Measurements from ENCODE around the gene UBASH3A.

Gene UBASH3A

DNA sequence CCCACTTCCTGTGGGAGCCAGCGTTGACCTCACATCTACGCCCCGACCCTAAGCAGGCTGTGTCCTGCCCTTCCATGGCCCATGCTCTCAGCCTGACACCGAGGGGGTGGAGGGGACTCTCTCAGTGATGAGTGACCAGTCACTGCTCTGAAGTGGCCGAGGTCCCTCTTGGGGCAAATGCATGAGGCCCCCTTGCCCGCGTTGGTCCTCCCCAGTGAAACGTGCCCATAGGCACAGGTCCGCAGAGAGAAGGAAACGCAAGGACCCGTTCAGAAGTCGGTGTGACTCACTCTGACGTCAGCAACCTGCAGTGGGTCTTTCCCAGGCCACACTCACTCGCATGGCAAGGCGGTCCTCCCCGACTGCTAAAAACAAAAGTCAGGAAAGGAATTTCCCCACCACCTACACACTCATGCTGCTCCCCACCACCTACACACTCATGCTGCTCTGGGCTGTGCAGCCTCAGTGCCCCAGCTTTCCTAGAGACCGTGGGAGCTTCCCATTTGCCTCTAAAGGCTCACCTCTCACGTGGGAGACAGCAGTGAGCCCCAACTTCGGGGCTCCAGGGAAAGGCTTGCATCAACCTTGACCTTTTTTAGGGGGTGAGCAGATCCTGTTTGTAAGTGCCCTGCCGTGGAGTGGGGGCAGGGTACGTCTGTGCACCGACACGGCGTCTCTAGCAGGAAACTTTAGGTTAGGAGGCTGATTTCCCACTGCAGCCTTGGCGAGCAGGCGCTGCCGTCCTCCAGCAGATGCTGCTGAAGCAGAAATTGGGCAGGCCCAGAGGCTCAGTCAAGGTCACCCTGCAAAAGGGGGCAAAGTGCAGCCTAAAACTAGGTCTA lies 11.4 kb downstream of the UBASH3A start:
- H3K9me3 ChIP-seq = no peaks in the 10 kb centered on the region; the same call in 1 of the 2 replicates
- H3K27me3 ChIP-seq (ENCODE audit: low read depth) = peaks cover 2% of the 10 kb centered on the region; the same call in 1 of the 2 replicates
- in situ Hi-C loops (cut with MboI; ENCODE audit: low sequenced_read_pairs) = no loop called here
- no peaks in the 10 kb centered on the region for H3K36me3 ChIP-seq (replicated peaks)
- no peaks in the 10 kb centered on the region for H3K4me1 ChIP-seq
- no peak for DNase-seq (ENCODE audit: low spot score in 2 of 2)
- H3K4me3 ChIP-seq = no peak overlapping the region

DNA sequence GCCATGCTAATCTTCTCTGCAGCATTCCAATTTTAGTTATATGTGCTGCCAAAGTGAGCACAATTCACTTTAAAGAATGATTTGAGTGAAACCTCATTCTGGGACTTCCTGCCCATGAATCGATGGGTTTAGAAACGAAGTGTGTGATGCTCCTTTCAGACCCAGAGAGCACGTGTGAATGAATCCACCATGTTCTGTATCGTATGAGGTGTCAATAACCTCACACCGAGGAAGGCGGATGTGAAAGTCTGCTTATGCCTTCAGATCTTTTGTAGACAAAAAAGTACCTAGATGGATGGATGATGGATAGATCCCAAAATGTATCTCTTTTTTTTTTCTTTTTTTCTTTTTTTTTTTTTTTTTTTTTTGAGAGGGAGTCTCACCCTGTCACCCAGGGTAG lies 13.8 kb downstream of the UBASH3A start:
- H3K4me1 ChIP-seq = no peaks in the 10 kb centered on the region
- in situ Hi-C loops (cut with MboI; ENCODE audit: low sequenced_read_pairs) = no loop called here
- peaks cover 2% of the 10 kb centered on the region; the same call in 1 of the 2 replicates for H3K27me3 ChIP-seq (ENCODE audit: low read depth)
- H3K9me3 ChIP-seq = no peaks in the 10 kb centered on the region; the same call in 1 of the 2 replicates
- no peak overlapping the region for H3K4me3 ChIP-seq
- DNase-seq (ENCODE audit: low spot score in 2 of 2) = no peak
- H3K36me3 ChIP-seq (replicated peaks) = no peaks in the 10 kb centered on the region

DNA sequence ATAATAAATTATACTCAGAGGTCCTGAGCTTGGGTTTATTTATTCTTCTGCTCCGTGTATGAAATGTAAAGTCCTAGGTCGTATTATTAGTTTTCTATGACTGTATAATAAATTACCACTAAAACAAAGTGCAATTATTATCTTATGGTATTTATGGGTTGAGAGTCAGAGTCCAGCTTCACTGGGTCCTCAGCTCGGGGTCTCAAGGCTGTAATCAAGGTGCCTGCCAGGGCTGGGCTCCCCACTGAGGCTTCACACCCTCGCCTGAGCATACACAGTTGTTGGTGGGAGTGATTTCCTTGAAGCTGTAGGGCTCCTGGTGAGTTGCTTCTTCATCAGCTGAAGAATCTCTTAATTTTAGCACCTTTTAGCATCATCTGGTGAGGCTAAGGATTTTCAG lies 15.2 kb downstream of the UBASH3A start:
- Histone ChIP-seq H3K4me1 (no peaks in the 10 kb centered on the region), H3K27me3 (ENCODE audit: low read depth) (no peaks in the 10 kb centered on the region), H3K4me3 (no peak overlapping the region), H3K9me3 (no peaks in the 10 kb centered on the region; the same call in 1 of the 2 replicates), H3K36me3 (replicated peaks) (no peaks in the 10 kb centered on the region)
- in situ Hi-C loops (cut with MboI; ENCODE audit: low sequenced_read_pairs) = no loop called here
- no peak for DNase-seq (ENCODE audit: low spot score in 2 of 2)

DNA sequence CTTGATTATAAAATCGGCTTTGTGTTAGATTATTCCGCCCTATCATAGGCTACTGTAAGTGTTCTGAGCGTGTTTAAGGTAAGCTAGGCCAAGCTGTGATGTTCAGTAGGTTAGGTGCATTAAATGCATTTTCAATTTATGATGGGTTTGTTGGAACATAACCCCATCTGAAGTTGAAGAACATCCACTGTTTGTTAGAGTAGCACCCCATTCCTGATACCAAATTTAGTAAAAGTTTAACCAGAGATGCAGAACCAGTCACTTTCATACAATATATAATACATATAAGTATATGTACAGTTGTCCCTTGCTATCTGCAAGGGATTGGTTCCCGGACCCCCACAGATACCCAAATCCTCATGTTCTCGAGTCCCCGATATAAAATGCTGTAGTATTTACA lies 16.1 kb downstream of the UBASH3A start:
- H3K4me1 ChIP-seq = no peaks in the 10 kb centered on the region
- peaks cover 5% of the 10 kb centered on the region for H3K27me3 ChIP-seq (ENCODE audit: low read depth)

DNA sequence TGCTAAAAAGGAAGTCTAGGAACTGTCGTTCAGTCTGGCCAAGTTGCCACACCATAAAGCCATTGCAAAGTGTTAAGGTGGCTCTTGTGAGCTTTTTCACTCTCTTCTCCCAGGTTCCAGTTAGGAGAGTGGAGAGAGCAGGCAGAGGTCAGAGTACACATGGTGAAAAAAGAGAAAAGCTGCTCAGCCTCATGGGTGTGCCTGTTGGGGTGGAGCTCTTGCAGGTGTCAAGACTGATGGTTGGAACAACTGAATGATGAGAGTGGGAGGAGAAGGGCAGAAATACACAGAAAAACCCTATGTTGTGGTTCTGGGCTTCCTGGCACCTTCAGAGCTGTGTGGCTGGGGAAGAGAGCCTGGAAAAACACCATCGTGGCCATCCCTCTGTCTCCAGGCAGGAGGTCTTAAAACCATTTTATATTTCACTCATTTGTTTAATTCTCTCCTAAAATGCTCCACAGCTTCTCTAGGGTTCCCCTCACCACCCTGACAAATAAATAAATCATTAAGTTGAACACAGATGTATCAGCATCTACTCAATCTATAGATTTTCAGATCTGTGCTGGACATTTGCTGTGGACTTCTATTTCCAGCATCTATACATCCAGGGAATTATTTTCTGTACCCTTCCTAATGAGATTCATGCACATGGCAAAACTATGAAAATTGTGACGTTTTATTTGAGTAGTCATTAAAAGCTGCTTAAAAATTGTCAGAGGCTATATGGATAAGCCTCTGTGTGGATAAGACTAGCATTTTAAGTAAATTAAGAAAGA lies 17.5 kb downstream of the UBASH3A start:
- in situ Hi-C loops (cut with MboI; ENCODE audit: low sequenced_read_pairs) = no loop called here
- Histone ChIP-seq H3K36me3 (replicated peaks) (no peaks in the 10 kb centered on the region), H3K4me1 (no peaks in the 10 kb centered on the region), H3K9me3 (no peaks in the 10 kb centered on the region; the same call in 1 of the 2 replicates), H3K4me3 (no peak overlapping the region), H3K27me3 (ENCODE audit: low read depth) (peaks cover 9% of the 10 kb centered on the region)
- no peak for DNase-seq (ENCODE audit: low spot score in 2 of 2)

More for the DNA sequence above, 16.1 kb downstream of the UBASH3A start:
- H3K36me3 ChIP-seq (replicated peaks) = no peaks in the 10 kb centered on the region
- DNase-seq (ENCODE audit: low spot score in 2 of 2) = no peak
- no peak overlapping the region for H3K4me3 ChIP-seq
- no peaks in the 10 kb centered on the region; the same call in 1 of the 2 replicates for H3K9me3 ChIP-seq
- in situ Hi-C loops (cut with MboI; ENCODE audit: low sequenced_read_pairs) = no loop called here

DNA sequence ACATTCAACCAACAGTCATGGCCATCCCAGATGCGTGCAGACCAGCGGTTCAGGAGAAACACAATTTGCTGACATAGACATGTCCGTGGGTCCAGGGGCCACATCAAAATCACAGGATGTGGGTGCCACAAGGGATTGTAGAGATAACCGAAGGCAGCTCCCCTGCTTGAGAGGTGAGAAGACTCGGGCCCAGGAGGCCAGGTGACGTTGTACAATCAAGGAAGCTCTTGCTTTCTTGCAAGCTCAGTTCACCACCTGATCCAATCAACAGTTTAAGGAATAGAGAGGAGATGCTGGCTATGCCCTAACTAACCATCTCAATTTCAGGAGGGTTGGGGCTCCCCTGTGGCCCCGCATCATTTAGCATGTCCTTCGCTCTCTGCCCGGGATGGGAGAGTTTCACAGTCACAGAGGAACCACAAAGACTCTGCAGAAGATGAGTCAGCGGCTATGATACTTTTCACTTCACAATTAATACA lies 19.5 kb downstream of the UBASH3A start:
- H3K4me1 ChIP-seq = no peaks in the 10 kb centered on the region
- DNase-seq (ENCODE audit: low spot score in 2 of 2) = no peak
- no peaks in the 10 kb centered on the region; the same call in 1 of the 2 replicates for H3K9me3 ChIP-seq
- in situ Hi-C loops (cut with MboI; ENCODE audit: low sequenced_read_pairs) = no loop called here
- H3K27me3 ChIP-seq (ENCODE audit: low read depth) = peaks cover 9% of the 10 kb centered on the region
- H3K36me3 ChIP-seq (replicated peaks) = no peaks in the 10 kb centered on the region
- H3K4me3 ChIP-seq = no peak overlapping the region

DNA sequence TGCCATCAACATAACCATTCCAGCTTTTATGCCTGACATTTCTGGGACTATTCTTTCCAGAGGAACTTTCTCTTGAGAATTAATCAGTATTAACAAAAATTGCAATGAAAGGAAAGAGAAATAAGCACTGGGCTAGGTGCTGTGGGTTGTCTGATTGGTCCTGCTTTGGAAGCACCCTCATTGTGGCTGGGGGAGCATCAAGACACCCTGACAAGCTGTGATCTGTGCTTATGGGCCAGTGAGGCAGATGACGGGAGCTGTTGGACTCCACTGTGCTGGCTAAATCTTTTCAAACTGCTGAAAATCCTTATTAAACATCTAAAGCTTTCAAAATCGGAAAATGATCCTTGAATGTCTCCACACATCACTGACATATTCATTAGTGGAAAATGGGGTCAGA lies 20.0 kb downstream of the UBASH3A start:
- Histone ChIP-seq H3K36me3 (replicated peaks) (no peaks in the 10 kb centered on the region), H3K27me3 (ENCODE audit: low read depth) (peaks cover 9% of the 10 kb centered on the region), H3K9me3 (no peaks in the 10 kb centered on the region; the same call in 1 of the 2 replicates), H3K4me3 (no peak overlapping the region), H3K4me1 (no peaks in the 10 kb centered on the region)
- in situ Hi-C loops (cut with MboI; ENCODE audit: low sequenced_read_pairs) = no loop called here
- DNase-seq (ENCODE audit: low spot score in 2 of 2) = no peak

DNA sequence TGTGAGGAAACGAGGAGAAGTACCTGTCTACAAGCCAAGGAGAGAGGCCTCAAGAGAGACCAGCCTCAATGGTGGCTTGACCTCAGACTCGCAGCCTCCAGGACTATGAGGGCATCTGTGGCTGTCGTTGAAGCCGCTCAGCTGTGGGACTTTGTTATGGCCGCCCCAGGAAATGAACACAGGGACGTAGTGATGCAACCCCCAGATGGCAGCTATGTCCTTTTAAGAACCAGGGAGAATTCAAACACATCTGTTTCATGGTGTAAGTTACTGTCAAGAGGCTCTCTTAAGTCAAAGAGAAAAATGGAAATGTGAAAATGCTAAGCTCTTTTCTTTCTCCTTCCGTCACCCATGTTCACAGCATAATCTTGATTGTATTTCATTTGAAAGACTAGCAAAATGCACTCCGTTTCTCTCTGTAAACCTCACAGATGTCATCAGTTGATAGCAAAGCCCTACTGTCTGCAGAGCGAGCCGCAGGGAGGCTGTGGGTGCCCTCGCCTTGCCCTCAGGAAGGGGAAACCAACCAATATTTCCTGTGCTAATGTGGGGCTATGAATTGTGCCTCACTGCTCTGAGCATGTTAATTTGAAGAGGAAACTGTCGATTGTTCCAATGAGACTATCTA lies 21.3 kb downstream of the UBASH3A start:
- H3K27me3 ChIP-seq (ENCODE audit: low read depth) = peaks cover 9% of the 10 kb centered on the region
- H3K4me3 ChIP-seq = no peak overlapping the region
- no peak for DNase-seq (ENCODE audit: low spot score in 2 of 2)
- H3K36me3 ChIP-seq (replicated peaks) = no peaks in the 10 kb centered on the region
- no peaks in the 10 kb centered on the region for H3K4me1 ChIP-seq
- H3K9me3 ChIP-seq = no peaks in the 10 kb centered on the region
- in situ Hi-C loops (cut with MboI; ENCODE audit: low sequenced_read_pairs) = no loop called here

DNA sequence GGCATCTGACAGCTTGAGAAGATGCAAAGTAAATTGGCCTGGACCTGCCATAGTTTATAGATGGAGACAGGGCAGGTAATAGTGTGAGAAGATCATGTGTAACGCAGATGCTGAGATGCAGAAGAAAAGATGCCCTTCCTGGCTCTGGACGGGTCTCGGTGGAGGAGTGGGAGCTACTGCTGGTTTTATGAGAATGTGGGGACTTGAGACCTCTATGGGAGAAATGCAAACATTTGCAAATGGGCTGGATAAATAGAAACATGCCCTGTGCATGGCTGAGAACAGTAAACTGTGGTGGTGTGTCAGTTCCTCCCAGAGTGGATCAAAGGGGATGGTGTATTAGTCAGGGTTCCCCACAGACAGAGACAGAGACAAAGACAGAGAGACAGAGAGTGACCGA lies 21.9 kb downstream of the UBASH3A start:
- no peak for DNase-seq (ENCODE audit: low spot score in 2 of 2)
- Histone ChIP-seq H3K9me3 (no peaks in the 10 kb centered on the region), H3K4me3 (no peak overlapping the region), H3K27me3 (ENCODE audit: low read depth) (peaks cover 9% of the 10 kb centered on the region), H3K36me3 (replicated peaks) (no peaks in the 10 kb centered on the region), H3K4me1 (no peaks in the 10 kb centered on the region)
- in situ Hi-C loops (cut with MboI; ENCODE audit: low sequenced_read_pairs) = no loop called here

DNA sequence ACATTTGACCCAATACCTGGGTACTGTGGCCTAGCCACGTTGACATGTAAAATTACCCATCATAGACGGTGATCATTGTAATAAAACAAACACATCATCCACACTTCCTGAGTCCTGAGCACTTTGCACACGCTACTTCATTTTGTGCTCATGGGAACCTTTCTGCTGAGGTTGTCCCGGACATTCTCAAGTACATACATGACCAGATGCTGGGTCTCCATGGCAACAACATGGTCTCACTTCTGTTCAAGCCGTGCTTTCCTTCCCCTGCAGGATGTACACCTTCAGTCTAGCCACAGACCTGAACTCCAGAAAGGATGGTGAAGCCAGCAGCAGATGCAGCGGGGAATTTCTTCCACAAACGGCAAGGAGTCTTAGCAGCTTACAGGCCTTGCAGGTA lies 22.7 kb downstream of the UBASH3A start:
- in situ Hi-C loops (cut with MboI; ENCODE audit: low sequenced_read_pairs) = no loop called here
- H3K9me3 ChIP-seq = no peaks in the 10 kb centered on the region
- H3K27me3 ChIP-seq (ENCODE audit: low read depth) = peaks cover 9% of the 10 kb centered on the region
- no peaks in the 10 kb centered on the region for H3K36me3 ChIP-seq (replicated peaks)
- H3K4me3 ChIP-seq = no peak overlapping the region
- DNase-seq (ENCODE audit: low spot score in 2 of 2) = no peak
- no peaks in the 10 kb centered on the region for H3K4me1 ChIP-seq

DNA sequence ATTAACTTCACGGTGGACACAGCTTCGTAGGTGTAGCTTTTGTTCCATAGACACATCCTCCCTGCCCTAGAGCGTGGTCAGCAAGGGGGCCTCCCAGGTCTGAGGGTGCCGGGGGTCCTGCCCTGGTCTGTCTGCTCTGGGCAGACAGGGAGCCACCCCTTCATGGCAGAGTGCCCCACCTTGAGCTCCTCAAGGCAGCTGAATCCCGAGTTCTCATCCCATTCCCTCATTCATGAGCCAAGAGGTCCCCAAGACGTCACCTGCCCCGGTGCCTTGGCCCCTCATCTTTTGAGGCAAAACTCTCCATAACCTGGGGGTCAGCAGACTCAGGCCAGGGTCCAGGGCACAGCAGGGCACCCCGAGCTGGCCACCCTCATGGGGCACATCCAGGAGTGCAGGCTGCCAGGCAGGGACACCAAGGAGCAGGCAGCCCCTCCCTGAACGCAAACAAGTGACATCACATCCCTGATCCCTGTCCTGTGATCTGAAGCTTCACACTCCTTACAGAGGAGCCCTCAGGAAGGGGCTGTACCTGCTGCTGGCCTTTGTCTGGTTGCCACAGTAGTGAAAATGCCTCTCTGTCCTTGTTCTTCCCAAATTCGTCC lies 23.3 kb downstream of the UBASH3A start:
- H3K9me3 ChIP-seq = no peaks in the 10 kb centered on the region
- no peak for DNase-seq (ENCODE audit: low spot score in 2 of 2)
- no peak overlapping the region for H3K4me3 ChIP-seq
- H3K36me3 ChIP-seq (replicated peaks) = no peaks in the 10 kb centered on the region
- in situ Hi-C loops (cut with MboI; ENCODE audit: low sequenced_read_pairs) = no loop called here
- no peaks in the 10 kb centered on the region for H3K4me1 ChIP-seq
- peaks cover 9% of the 10 kb centered on the region for H3K27me3 ChIP-seq (ENCODE audit: low read depth)

DNA sequence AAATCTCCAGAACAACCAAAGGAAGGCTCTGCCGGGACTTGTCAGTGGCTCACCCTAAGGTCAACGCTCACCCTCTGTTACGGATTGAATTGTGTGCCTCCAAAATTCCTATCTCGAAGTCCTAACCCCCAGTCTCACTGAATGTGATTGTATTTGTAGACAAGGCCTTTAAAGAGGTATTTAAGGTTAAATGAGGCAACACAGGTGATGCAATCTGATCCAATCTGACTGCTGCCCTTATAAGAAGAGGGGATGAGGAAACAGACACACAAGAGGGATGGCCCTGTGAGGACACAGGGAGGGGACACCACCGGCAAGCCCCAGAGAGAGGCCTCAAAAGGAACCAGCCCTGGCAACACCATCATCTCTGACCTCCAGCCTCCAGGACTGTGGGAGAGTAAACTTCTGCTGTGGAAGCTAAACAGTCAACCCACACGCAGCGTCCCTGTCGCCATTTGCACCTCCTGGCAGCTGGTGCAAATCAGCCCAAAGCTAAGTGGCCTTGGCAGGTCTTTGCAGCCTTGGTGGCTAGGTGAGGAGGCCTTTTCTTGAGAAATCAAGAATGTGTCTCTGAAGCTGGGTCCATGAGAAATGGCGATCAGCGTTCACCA lies 24.2 kb downstream of the UBASH3A start:
- Histone ChIP-seq H3K4me1 (no peaks in the 10 kb centered on the region), H3K4me3 (no peak overlapping the region), H3K27me3 (ENCODE audit: low read depth) (peaks cover 9% of the 10 kb centered on the region), H3K36me3 (replicated peaks) (no peaks in the 10 kb centered on the region), H3K9me3 (no peaks in the 10 kb centered on the region)
- in situ Hi-C loops (cut with MboI; ENCODE audit: low sequenced_read_pairs) = no loop called here
- DNase-seq (ENCODE audit: low spot score in 2 of 2) = no peak

DNA sequence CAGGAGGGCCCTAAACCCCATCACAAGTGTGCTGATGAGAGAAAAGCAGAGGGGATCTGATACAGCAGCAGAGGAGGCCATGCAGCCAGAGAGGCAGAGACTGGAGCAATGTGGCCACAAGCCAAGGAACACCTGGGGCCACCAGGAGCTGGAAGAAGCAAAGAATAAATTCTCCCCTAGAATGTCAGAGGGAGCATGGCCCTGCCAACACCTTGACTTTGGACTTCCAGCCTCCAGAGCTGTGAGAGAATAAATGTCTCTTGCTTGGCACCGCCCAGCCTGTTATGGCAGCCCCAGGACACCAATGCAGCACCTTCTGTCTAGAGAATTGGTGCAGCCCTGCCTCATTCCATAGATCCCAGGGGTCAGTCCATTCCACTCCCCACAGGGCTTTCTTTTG lies 25.3 kb downstream of the UBASH3A start:
- no peak for DNase-seq (ENCODE audit: low spot score in 2 of 2)
- no peaks in the 10 kb centered on the region for H3K9me3 ChIP-seq
- in situ Hi-C loops (cut with MboI; ENCODE audit: low sequenced_read_pairs) = no loop called here
- H3K4me3 ChIP-seq = no peak overlapping the region
- H3K36me3 ChIP-seq (replicated peaks) = no peaks in the 10 kb centered on the region
- H3K27me3 ChIP-seq (ENCODE audit: low read depth) = peaks cover 9% of the 10 kb centered on the region
- H3K4me1 ChIP-seq = no peaks in the 10 kb centered on the region

Measured in HAP-1 (cell line).